ENCODE results near the gene SCUBE1. TPM values are rescaled to one million over a fixed set of nuclear protein-coding genes. Genes with fewer than 3 reads are reported as not detected.

SCUBE1 gene
- total RNA-seq, 4 donors from 2014 or later, result 0.78 to 3.5 (median 0.95) TPM

- Histone ChIP-seq H3K9me3 (no peaks in the 10 kb centered on the region), H3K36me3 (no peaks in the 10 kb centered on the region), H3K4me3 (replicated peaks in 1 of 3) (peak overlapping the region in 1 of 3 donors; percentile 27), H3K27me3 (peaks cover 8% of the 10 kb centered on the region), H3K4me1 (peaks cover 3 to 24% of the 10 kb centered on the region in 2 donors), H3K27ac (no peak overlapping the region)
- no peak for TF ChIP-seq POLR2A (IDR thresholded peaks at IDR 0.05)
- TF ChIP-seq CTCF (IDR thresholded peaks at IDR 0.05), result no peak
- DNase-seq, result no peak
- 5 to 6% methylated on average over 42 to 44 of the region's 99 CpGs for WGBS, 2 donors
- intact Hi-C loops (cut with DNase I), result no loop called here
Measured at GRCh38 chr22:43342347-43343261, 568 bp downstream of the SCUBE1 start.

- Histone ChIP-seq H3K27me3 (peaks cover 8% of the 10 kb centered on the region), H3K9me3 (no peaks in the 10 kb centered on the region), H3K4me3 (replicated peaks in 1 of 3) (no peak overlapping the region), H3K4me1 (peaks cover 3 to 24% of the 10 kb centered on the region in 2 donors), H3K36me3 (no peaks in the 10 kb centered on the region), H3K27ac (no peak overlapping the region)
- DNase-seq, result no peak
- TF ChIP-seq CTCF (IDR thresholded peaks at IDR 0.05) (no peak), POLR2A (IDR thresholded peaks at IDR 0.05) (no peak)
- 60 to 80% methylated on average over 6 to 7 of the region's 7 CpGs for WGBS, 2 donors
- intact Hi-C loops (cut with DNase I), result no loop called here
Measured at GRCh38 chr22:43341565-43341964, 1.6 kb downstream of the SCUBE1 start.

- no peak overlapping the region for H3K27ac ChIP-seq
- intact Hi-C loops (cut with DNase I), result no loop called here
- H3K4me1 ChIP-seq, result peaks cover 2 to 21% of the 10 kb centered on the region in 2 donors
- no peak for TF ChIP-seq CTCF (IDR thresholded peaks at IDR 0.05)
- no peak for TF ChIP-seq POLR2A (IDR thresholded peaks at IDR 0.05)
- H3K4me3 ChIP-seq (replicated peaks in 1 of 3), result no peak overlapping the region
- peaks cover 8% of the 10 kb centered on the region for H3K27me3 ChIP-seq
- H3K9me3 ChIP-seq, result no peaks in the 10 kb centered on the region
- DNase-seq, result no peak
- WGBS, 2 donors, result 66 to 78% methylated on average over 13 of the region's 15 CpGs
- no peaks in the 10 kb centered on the region for H3K36me3 ChIP-seq
Measured at GRCh38 chr22:43338766-43339345, 4.3 kb downstream of the SCUBE1 start.

- Histone ChIP-seq H3K27me3 (peaks cover 8% of the 10 kb centered on the region), H3K27ac (no peak overlapping the region), H3K4me1 (peaks cover 0 to 15% of the 10 kb centered on the region in 2 donors), H3K36me3 (no peaks in the 10 kb centered on the region), H3K4me3 (replicated peaks in 1 of 3) (no peak overlapping the region), H3K9me3 (no peaks in the 10 kb centered on the region)
- WGBS, 2 donors, result 88 to 96% methylated on average over 3 of the region's 3 CpGs
- DNase-seq, result no peak
- TF ChIP-seq POLR2A (IDR thresholded peaks at IDR 0.05) (no peak), CTCF (IDR thresholded peaks at IDR 0.05) (no peak)
- intact Hi-C loops (cut with DNase I), result no loop called here
Measured at GRCh38 chr22:43337946-43338345, 5.2 kb downstream of the SCUBE1 start.

GRCh38 chr22:43337385-43337784, 5.8 kb downstream of the SCUBE1 start:
- intact Hi-C loops (cut with DNase I), result no loop called here
- H3K4me3 ChIP-seq (replicated peaks in 1 of 3), result no peak overlapping the region
- H3K27ac ChIP-seq, result no peak overlapping the region
- no peaks in the 10 kb centered on the region for H3K9me3 ChIP-seq
- H3K4me1 ChIP-seq, result peaks cover 0 to 10% of the 10 kb centered on the region in 2 donors
- 83 to 88% methylated on average over 4 to 5 of the region's 11 CpGs for WGBS, 2 donors
- TF ChIP-seq CTCF (IDR thresholded peaks at IDR 0.05), result no peak
- H3K27me3 ChIP-seq, result peaks cover 3% of the 10 kb centered on the region
- H3K36me3 ChIP-seq, result no peaks in the 10 kb centered on the region
- DNase-seq, result no peak

Measured in thyroid gland (tissue), 4 donors.